Measurements from ENCODE around the gene SPX. TPM values are rescaled to one million over a fixed set of nuclear protein-coding genes. Genes with fewer than 3 reads are reported as not detected.
A peak's percentile ranks its signal among the peaks of the same experiment; 100 is the strongest.

The SPX gene
- total and polyA plus RNA-seq, 2 donors, result 4.1 to 10.7 TPM

DNA sequence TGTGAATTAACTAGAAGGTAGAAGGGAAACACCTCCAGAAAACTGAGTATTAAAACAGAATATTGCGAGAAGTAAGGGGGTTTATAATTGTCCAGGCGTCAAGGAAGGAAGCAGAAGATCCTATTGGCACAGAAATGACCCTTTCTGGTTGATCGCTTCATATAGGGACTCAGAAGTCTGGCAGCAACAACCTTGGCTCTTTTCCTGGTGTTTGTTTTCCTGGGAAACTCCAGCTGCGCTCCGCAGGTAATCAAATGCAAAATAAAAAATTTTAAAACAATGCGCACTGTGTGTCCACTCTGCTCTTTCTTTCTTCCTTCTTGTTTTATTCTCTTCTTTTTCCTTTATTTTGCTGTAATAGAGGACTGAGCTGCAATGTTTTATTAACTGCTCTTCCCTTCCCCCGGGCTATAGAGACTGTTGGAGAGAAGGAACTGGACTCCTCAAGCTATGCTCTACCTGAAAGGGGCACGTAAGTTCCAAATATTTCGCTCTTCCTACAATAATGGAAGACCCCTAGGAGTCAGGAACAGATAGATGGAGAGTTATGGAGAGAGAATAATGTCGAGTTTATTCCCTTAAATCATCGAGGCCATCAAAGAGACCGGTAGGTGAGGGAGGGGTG, 737 bp downstream of the SPX start:
- Histone ChIP-seq H3K27ac (ENCODE audit: low read depth in 1 of 2, low read length in 1 of 2) (no peak overlapping the region), H3K36me3 (ENCODE audit: control insufficient read depth in 2 of 2, insufficient read depth in 2 of 2, low read length in 1 of 2) (no peaks in the 10 kb centered on the region), H3K4me3 (ENCODE audit: low read length in 2 of 2) (peak overlapping the region; percentile 34 to 44), H3K9me3 (ENCODE audit: control insufficient read depth in 2 of 2, insufficient read depth in 1 of 2, low read length in 1 of 2) (no peaks in the 10 kb centered on the region), H3K4me1 (ENCODE audit: control insufficient read depth in 2 of 2, insufficient read depth in 2 of 2, low read length in 2 of 2) (peaks cover 0 to 5% of the 10 kb centered on the region in 2 donors), H3K27me3 (ENCODE audit: control insufficient read depth in 2 of 2, insufficient read depth in 1 of 2, low read length in 1 of 2) (peaks cover 15 to 54% of the 10 kb centered on the region in 2 donors)
- no peak for DNase-seq (ENCODE audit: low read depth in 6 of 9, low spot score in 9 of 9)
- 49% methylated on average over 12 of the region's 12 CpGs for WGBS

DNA sequence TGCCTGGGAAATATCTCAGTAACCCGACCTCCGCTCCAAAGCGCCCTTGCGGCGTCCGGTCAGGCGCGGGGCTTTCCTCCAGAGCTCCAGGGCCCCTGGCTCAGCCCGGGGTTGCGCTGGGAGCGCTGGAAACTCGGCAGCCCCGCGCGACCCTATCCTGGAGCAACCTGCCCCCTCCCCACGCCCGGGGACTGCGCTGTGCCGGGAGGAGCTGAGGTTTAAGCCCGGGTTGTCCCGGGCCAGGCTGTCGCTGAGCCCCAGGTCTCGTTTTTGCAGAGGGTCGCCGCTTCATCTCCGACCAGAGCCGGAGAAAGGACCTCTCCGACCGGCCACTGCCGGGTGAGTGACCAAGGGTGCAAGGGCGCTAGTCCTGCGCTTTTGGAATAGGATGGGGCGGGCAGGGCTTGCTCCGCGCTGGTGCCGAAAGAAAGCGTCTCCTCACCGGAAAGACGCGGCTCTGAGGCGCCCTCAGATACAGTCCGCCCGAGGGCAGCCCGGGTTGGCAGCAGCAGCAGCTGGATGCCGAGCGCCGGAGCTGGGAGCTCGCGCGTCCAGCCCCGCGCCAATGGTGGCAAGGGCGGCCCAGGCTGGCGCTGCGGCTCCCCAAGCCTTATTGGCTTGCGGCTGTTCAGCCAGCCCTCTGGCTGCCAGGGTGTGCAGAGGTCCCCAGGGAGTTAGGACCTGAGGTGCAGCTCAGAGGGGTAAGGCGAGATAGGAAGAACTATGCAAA, 1.5 kb downstream of the SPX start:
- Histone ChIP-seq H3K27ac (ENCODE audit: low read depth in 1 of 2, low read length in 1 of 2) (peak overlapping the region in 1 of 2 donors; percentile 29), H3K36me3 (ENCODE audit: control insufficient read depth in 2 of 2, insufficient read depth in 2 of 2, low read length in 1 of 2) (no peaks in the 10 kb centered on the region), H3K9me3 (ENCODE audit: control insufficient read depth in 2 of 2, insufficient read depth in 1 of 2, low read length in 1 of 2) (no peaks in the 10 kb centered on the region), H3K4me3 (ENCODE audit: low read length in 2 of 2) (peak overlapping the region; percentile 34 to 44), H3K27me3 (ENCODE audit: control insufficient read depth in 2 of 2, insufficient read depth in 1 of 2, low read length in 1 of 2) (peaks cover 15 to 54% of the 10 kb centered on the region in 2 donors), H3K4me1 (ENCODE audit: control insufficient read depth in 2 of 2, insufficient read depth in 2 of 2, low read length in 2 of 2) (peaks cover 0 to 5% of the 10 kb centered on the region in 2 donors)
- WGBS, result 1% methylated on average over 57 of the region's 57 CpGs
- DNase-seq (ENCODE audit: low read depth in 6 of 9, low spot score in 9 of 9), result peak in 4 of 9 donors; percentile 14 to 53 (median 30)

DNA sequence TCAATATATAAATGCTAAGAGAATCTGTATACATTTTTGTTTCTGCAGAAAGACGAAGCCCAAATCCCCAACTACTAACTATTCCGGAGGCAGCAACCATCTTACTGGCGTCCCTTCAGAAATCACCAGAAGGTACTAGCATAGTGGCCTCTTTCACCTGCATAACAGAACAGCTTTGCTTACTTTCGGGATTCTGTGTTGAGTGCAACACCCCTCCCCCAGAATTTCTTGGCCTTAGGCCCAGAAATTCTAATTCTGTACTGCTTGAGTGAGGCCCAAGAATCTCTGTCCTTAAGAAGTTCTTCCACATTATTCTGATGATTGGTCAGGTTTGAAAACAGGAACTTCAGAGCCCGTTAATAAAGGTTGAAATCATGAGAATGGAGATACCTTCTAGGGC, 2.9 kb downstream of the SPX start:
- 88% methylated on average over 5 of the region's 5 CpGs for WGBS
- peak in 1 of 9 donors; percentile 5 for DNase-seq (ENCODE audit: low read depth in 6 of 9, low spot score in 9 of 9)

DNA sequence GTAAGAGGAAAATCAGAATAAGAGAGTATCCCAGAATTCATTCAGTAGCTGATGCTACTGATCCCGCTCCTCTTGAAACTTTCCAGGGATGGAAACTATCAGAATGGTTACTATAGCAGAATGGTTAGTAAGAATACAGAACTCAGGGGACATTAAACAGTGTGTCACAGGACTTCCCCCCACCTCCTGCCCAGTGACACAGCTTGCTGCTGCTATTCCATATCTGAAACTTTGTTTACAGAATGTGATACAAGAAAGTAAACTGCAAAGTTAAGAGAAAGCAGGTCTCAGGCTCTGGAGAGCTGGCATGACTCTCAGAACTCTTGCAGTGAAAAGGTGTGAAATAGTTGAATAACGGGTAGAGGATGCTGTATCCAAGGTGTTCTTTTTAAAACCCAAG, 3.4 kb downstream of the SPX start:
- 93% methylated on average over 2 of the region's 2 CpGs for WGBS
- H3K4me3 ChIP-seq (ENCODE audit: low read length in 2 of 2), result no peak overlapping the region
- peaks cover 0 to 5% of the 10 kb centered on the region in 2 donors for H3K4me1 ChIP-seq (ENCODE audit: control insufficient read depth in 2 of 2, insufficient read depth in 2 of 2, low read length in 2 of 2)
- no peak for DNase-seq (ENCODE audit: low read depth in 6 of 9, low spot score in 9 of 9)
- no peaks in the 10 kb centered on the region for H3K36me3 ChIP-seq (ENCODE audit: control insufficient read depth in 2 of 2, insufficient read depth in 2 of 2, low read length in 1 of 2)
- no peak overlapping the region for H3K27ac ChIP-seq (ENCODE audit: low read depth in 1 of 2, low read length in 1 of 2)
- H3K27me3 ChIP-seq (ENCODE audit: control insufficient read depth in 2 of 2, insufficient read depth in 1 of 2, low read length in 1 of 2), result peaks cover 15 to 57% of the 10 kb centered on the region in 2 donors
- H3K9me3 ChIP-seq (ENCODE audit: control insufficient read depth in 2 of 2, insufficient read depth in 1 of 2, low read length in 1 of 2), result no peaks in the 10 kb centered on the region

More for the DNA sequence above, 2.9 kb downstream of the SPX start:
- Histone ChIP-seq H3K27ac (ENCODE audit: low read depth in 1 of 2, low read length in 1 of 2) (peak overlapping the region in 1 of 2 donors; percentile 26), H3K4me3 (ENCODE audit: low read length in 2 of 2) (no peak overlapping the region), H3K9me3 (ENCODE audit: control insufficient read depth in 2 of 2, insufficient read depth in 1 of 2, low read length in 1 of 2) (no peaks in the 10 kb centered on the region), H3K27me3 (ENCODE audit: control insufficient read depth in 2 of 2, insufficient read depth in 1 of 2, low read length in 1 of 2) (peaks cover 15 to 57% of the 10 kb centered on the region in 2 donors), H3K4me1 (ENCODE audit: control insufficient read depth in 2 of 2, insufficient read depth in 2 of 2, low read length in 2 of 2) (peaks cover 0 to 5% of the 10 kb centered on the region in 2 donors), H3K36me3 (ENCODE audit: control insufficient read depth in 2 of 2, insufficient read depth in 2 of 2, low read length in 1 of 2) (no peaks in the 10 kb centered on the region)

DNA sequence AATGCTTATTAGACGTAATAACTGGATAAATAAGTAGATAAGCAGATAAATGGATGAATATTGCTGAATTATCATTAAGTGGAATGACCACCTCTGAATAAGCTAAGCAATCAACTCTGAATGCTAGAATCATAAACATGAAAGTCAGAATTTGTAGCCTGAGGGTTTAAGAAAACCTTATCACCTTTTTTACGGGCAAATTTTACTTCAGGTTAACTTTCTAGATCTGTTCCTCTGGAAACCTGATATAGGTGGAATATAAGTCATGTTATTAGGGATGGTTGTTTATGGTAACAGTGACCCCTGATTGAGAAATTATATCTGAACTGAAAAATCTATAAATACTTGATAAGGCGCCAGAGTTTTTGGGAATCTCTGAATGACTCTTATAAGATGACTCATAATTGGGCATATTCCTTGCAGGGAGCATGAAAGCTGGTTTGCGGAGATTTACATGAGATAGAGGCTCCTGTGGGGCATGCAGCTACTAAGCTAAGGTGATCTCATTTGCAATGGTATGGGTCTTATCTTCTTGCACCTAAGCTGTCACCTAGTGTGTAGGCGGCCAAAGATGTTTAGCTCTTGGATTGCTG, 12.1 kb downstream of the SPX start:
- no peak for DNase-seq (ENCODE audit: low read depth in 6 of 9, low spot score in 9 of 9)
- H3K4me3 ChIP-seq (ENCODE audit: low read length in 2 of 2), result no peak overlapping the region
- no peaks in the 10 kb centered on the region for H3K9me3 ChIP-seq (ENCODE audit: control insufficient read depth in 2 of 2, insufficient read depth in 1 of 2, low read length in 1 of 2)
- 95% methylated on average over 5 of the region's 5 CpGs for WGBS
- no peaks in the 10 kb centered on the region for H3K36me3 ChIP-seq (ENCODE audit: control insufficient read depth in 2 of 2, insufficient read depth in 2 of 2, low read length in 1 of 2)
- no peak overlapping the region for H3K27ac ChIP-seq (ENCODE audit: low read depth in 1 of 2, low read length in 1 of 2)
- H3K27me3 ChIP-seq (ENCODE audit: control insufficient read depth in 2 of 2, insufficient read depth in 1 of 2, low read length in 1 of 2), result peaks cover 0 to 3% of the 10 kb centered on the region in 2 donors
- H3K4me1 ChIP-seq (ENCODE audit: control insufficient read depth in 2 of 2, insufficient read depth in 2 of 2, low read length in 2 of 2), result no peaks in the 10 kb centered on the region

DNA sequence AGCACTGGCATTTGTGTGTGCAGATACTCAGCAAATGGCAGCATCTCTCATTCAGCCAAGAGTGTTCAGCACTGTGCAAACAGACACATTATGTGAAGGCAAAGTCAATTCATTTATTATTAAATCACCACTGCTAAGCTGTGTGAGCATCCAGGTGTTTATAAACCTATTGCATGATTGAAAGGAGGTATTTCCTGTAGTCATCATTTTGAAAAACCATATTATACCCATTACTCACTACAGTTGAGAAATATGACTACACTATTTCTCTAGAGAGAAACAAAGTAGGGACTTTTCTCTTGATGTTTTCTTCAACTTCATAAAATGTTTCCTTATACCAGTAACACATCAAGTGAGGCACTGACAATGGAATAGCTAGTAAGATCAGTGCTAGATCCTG, 13.7 kb downstream of the SPX start:
- no peak for DNase-seq (ENCODE audit: low read depth in 6 of 9, low spot score in 9 of 9)
- no peaks in the 10 kb centered on the region for H3K9me3 ChIP-seq (ENCODE audit: control insufficient read depth in 2 of 2, insufficient read depth in 1 of 2, low read length in 1 of 2)
- H3K4me1 ChIP-seq (ENCODE audit: control insufficient read depth in 2 of 2, insufficient read depth in 2 of 2, low read length in 2 of 2), result no peaks in the 10 kb centered on the region
- no peaks in the 10 kb centered on the region for H3K36me3 ChIP-seq (ENCODE audit: control insufficient read depth in 2 of 2, insufficient read depth in 2 of 2, low read length in 1 of 2)
- no peaks in the 10 kb centered on the region for H3K27me3 ChIP-seq (ENCODE audit: control insufficient read depth in 2 of 2, insufficient read depth in 1 of 2, low read length in 1 of 2)
- no peak overlapping the region for H3K27ac ChIP-seq (ENCODE audit: low read depth in 1 of 2, low read length in 1 of 2)
- no peak overlapping the region for H3K4me3 ChIP-seq (ENCODE audit: low read length in 2 of 2)

DNA sequence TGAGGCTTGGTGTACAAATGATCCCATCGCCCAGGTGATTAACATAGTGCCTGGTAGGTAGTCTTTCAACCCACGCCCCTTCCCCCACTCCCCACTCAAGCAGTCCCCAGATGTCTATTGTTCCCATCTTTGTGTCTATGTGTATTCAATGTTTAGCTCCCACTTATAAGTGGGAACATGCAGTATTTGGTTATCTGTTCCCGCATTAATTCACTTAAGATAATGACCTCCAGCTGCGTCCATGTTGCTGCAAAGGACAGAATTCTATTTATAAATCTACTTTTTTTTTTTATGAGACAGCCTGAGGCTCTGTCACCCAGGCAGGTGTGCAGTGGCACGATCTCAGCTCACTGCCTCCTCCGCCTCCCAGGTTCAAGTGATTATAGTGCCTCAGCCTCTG, 15.7 kb downstream of the SPX start:
- DNase-seq (ENCODE audit: low read depth in 6 of 9, low spot score in 9 of 9), result no peak
- H3K36me3 ChIP-seq (ENCODE audit: control insufficient read depth in 2 of 2, insufficient read depth in 2 of 2, low read length in 1 of 2), result no peaks in the 10 kb centered on the region
- no peaks in the 10 kb centered on the region for H3K4me1 ChIP-seq (ENCODE audit: control insufficient read depth in 2 of 2, insufficient read depth in 2 of 2, low read length in 2 of 2)
- 94% methylated on average over 6 of the region's 6 CpGs for WGBS
- H3K27ac ChIP-seq (ENCODE audit: low read depth in 1 of 2, low read length in 1 of 2), result no peak overlapping the region
- H3K27me3 ChIP-seq (ENCODE audit: control insufficient read depth in 2 of 2, insufficient read depth in 1 of 2, low read length in 1 of 2), result no peaks in the 10 kb centered on the region
- no peaks in the 10 kb centered on the region for H3K9me3 ChIP-seq (ENCODE audit: control insufficient read depth in 2 of 2, insufficient read depth in 1 of 2, low read length in 1 of 2)
- H3K4me3 ChIP-seq (ENCODE audit: low read length in 2 of 2), result no peak overlapping the region

DNA sequence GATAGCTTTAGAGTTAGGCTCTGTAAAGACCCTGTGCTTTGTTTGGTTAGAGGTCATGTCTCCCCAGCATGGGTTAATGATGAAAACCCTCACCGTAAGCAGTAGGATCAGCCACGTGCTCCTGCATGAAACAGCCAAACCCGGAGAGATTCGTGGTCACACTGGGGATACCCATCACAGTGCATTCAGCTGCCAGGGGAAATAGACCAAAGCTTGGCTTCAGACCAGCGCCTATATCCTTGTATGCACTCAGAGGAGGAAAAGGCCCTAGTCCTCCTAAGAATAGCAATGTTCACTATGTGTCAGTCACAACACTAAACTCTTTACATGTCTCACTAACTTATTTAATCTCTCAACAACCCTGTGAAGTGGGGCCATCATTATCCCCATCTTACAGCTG, 16.3 kb downstream of the SPX start:
- WGBS, result 33% methylated on average over 5 of the region's 5 CpGs
- Histone ChIP-seq H3K27me3 (ENCODE audit: control insufficient read depth in 2 of 2, insufficient read depth in 1 of 2, low read length in 1 of 2) (no peaks in the 10 kb centered on the region), H3K9me3 (ENCODE audit: control insufficient read depth in 2 of 2, insufficient read depth in 1 of 2, low read length in 1 of 2) (no peaks in the 10 kb centered on the region), H3K4me1 (ENCODE audit: control insufficient read depth in 2 of 2, insufficient read depth in 2 of 2, low read length in 2 of 2) (no peaks in the 10 kb centered on the region), H3K4me3 (ENCODE audit: low read length in 2 of 2) (no peak overlapping the region), H3K36me3 (ENCODE audit: control insufficient read depth in 2 of 2, insufficient read depth in 2 of 2, low read length in 1 of 2) (no peaks in the 10 kb centered on the region), H3K27ac (ENCODE audit: low read depth in 1 of 2, low read length in 1 of 2) (no peak overlapping the region)
- DNase-seq (ENCODE audit: low read depth in 6 of 9, low spot score in 9 of 9), result no peak

DNA sequence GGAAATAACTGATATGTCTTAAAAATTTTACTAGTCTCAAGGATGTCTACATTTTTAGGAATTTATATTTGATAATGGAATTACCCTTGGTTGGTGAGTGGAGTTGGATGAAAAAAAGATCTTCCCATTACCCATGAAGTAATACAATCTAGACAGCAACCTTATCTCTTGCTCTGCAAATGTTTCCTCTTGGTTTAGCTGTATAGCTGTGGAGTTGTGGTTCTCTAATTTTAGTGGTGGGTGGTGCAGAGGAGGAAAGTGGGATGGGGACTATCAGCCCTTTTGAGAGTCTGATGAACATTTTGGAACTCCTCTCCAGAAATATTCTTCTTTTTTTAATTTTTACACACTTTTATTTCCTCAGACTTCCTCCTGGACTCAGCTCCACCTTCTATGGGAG, 17.1 kb downstream of the SPX start:
- Histone ChIP-seq H3K4me1 (ENCODE audit: control insufficient read depth in 2 of 2, insufficient read depth in 2 of 2, low read length in 2 of 2) (no peaks in the 10 kb centered on the region), H3K27me3 (ENCODE audit: control insufficient read depth in 2 of 2, insufficient read depth in 1 of 2, low read length in 1 of 2) (no peaks in the 10 kb centered on the region), H3K27ac (ENCODE audit: low read depth in 1 of 2, low read length in 1 of 2) (no peak overlapping the region), H3K9me3 (ENCODE audit: control insufficient read depth in 2 of 2, insufficient read depth in 1 of 2, low read length in 1 of 2) (no peaks in the 10 kb centered on the region), H3K36me3 (ENCODE audit: control insufficient read depth in 2 of 2, insufficient read depth in 2 of 2, low read length in 1 of 2) (no peaks in the 10 kb centered on the region), H3K4me3 (ENCODE audit: low read length in 2 of 2) (no peak overlapping the region)
- no peak for DNase-seq (ENCODE audit: low read depth in 6 of 9, low spot score in 9 of 9)

All from thymus (tissue), 11 donors.